NCI-H1436 (cell line): ENCODE results near the gene LYPD6B.
A peak's percentile ranks its signal among the peaks of the same experiment; 100 is the strongest.

Experiments
- DNase-seq: peaks from one replicate; lab custom pipeline; 2025; lab: John Stamatoyannopoulos, UW

The LYPD6B gene

GRCh38 chr2:149038442-149039212, at the start of gene LYPD6B:
LYPD6B (plus strand) TSS chr2:149038699; CDS start chr2:149130949, 92,250 bp downstream.
- peak; percentile 45 for DNase-seq

- DNase-seq = peak; percentile 72
Observed at GRCh38 chr2:148989882-148990493, 48.5 kb upstream of the LYPD6B start.

- DNase-seq = no peak
Observed at GRCh38 chr2:148990968-148991367, 47.5 kb upstream of the LYPD6B start.

GRCh38 chr2:148992448-148992847, 46.1 kb upstream of the LYPD6B start:
- DNase-seq = no peak

GRCh38 chr2:148993351-148993750, 45.1 kb upstream of the LYPD6B start:
- DNase-seq = no peak

- DNase-seq = no peak
Observed at GRCh38 chr2:148994341-148994740, 44.2 kb upstream of the LYPD6B start.

GRCh38 chr2:148996805-148997204, 41.7 kb upstream of the LYPD6B start:
- no peak for DNase-seq

GRCh38 chr2:148998165-148998830, 40.2 kb upstream of the LYPD6B start:
- no peak for DNase-seq

GRCh38 chr2:148998831-148999200, 39.7 kb upstream of the LYPD6B start:
- no peak for DNase-seq

GRCh38 chr2:148999451-148999921, 39.0 kb upstream of the LYPD6B start:
- no peak for DNase-seq

GRCh38 chr2:149000158-149000938, 38.2 kb upstream of the LYPD6B start:
- no peak for DNase-seq

- DNase-seq = no peak
Observed at GRCh38 chr2:149001496-149001895, 37.0 kb upstream of the LYPD6B start.

GRCh38 chr2:149002378-149002890, 36.1 kb upstream of the LYPD6B start:
- DNase-seq = no peak

- no peak for DNase-seq
Observed at GRCh38 chr2:149002891-149003740, 35.4 kb upstream of the LYPD6B start.

GRCh38 chr2:149004836-149005235, 33.7 kb upstream of the LYPD6B start:
- no peak for DNase-seq

- DNase-seq = no peak
Observed at GRCh38 chr2:149005471-149006077, 32.9 kb upstream of the LYPD6B start.

GRCh38 chr2:149006883-149007543, 31.5 kb upstream of the LYPD6B start:
- DNase-seq = no peak

GRCh38 chr2:149008381-149008780, 30.1 kb upstream of the LYPD6B start:
- DNase-seq = no peak

- no peak for DNase-seq
Observed at GRCh38 chr2:149009576-149010461, 28.7 kb upstream of the LYPD6B start.
